Stimulated activated CD8-positive, alpha-beta memory T cell treated with anti-CD3 and anti-CD28 coated beads, Interleukin-12 subunit alpha, Interleukin-12 subunit beta, amount 100 ng/mL, for 24 hours (primary cell): Measurements from ENCODE around the gene SMURF1.

Experiments used
- DNase-seq: peaks from one replicate; pipeline ENCODE4 v3.0.0-alpha.2; 2020; ENCODE audit errors: extremely low read depth

The SMURF1 gene

GRCh38 chr7:98988641-98989040 lies 155.3 kb downstream of the SMURF1 start:
- no peak for DNase-seq

- DNase-seq, result no peak
Observed at GRCh38 chr7:98985945-98986344, 158.0 kb downstream of the SMURF1 start.

- DNase-seq, result no peak
Observed at GRCh38 chr7:98985406-98985805, 158.5 kb downstream of the SMURF1 start.

- no peak for DNase-seq
Observed at GRCh38 chr7:98984126-98984525, 159.8 kb downstream of the SMURF1 start.

GRCh38 chr7:98982686-98983085 lies 161.2 kb downstream of the SMURF1 start:
- no peak for DNase-seq

- DNase-seq, result no peak
Observed at GRCh38 chr7:98981701-98982100, 162.2 kb downstream of the SMURF1 start.

GRCh38 chr7:98978672-98979071 lies 165.2 kb downstream of the SMURF1 start:
- DNase-seq, result no peak
